OCI-LY1 (cell line): ENCODE measurements around the gene CSAG2.
"Not testable (repeated sequence)": the region's sequence is repeated elsewhere in the genome, so short reads cannot be mapped to it uniquely, and the experiment has no call there.

Experiments
- H2AFZ ChIP-seq: fragments of 200-600 bp; sonication (generic), shearing (Covaris generic); 2 replicates; pipeline ENCODE4 v1.6.0; 2014; ENCODE audit warnings: antibody characterized with exemption, mild to moderate bottlenecking, low read length
- H3F3A ChIP-seq: fragments of 200-600 bp; sonication (generic), shearing (Covaris generic); 2 replicates; pipeline ENCODE4 v1.6.0; 2014; ENCODE audit warnings: mild to moderate bottlenecking, antibody characterized with exemption, low read length, moderate library complexity; ENCODE audit not compliant: insufficient read depth
- H3K27ac ChIP-seq: fragments of 200-600 bp; sonication (generic); 2 replicates; pipeline ENCODE4 v1.5.1; 2014; ENCODE audit warnings: low read length, mixed run types, mild to moderate bottlenecking, low read depth; ENCODE audit not compliant: poor library complexity, severe bottlenecking
- H3K27me3 ChIP-seq: fragments of 200-600 bp; sonication (generic); 2 replicates; pipeline ENCODE4 v1.6.0; 2014; ENCODE audit warnings: antibody characterized with exemption, mild to moderate bottlenecking, low read length, moderate library complexity; ENCODE audit not compliant: insufficient read depth
- H3K36me3 ChIP-seq: fragments of 200-600 bp; sonication (generic); 2 replicates; pipeline ENCODE4 v1.6.1; 2014; ENCODE audit warnings: mild to moderate bottlenecking, antibody characterized with exemption, low read length, moderate library complexity, mixed read lengths; ENCODE audit not compliant: insufficient read depth
- H3K4me1 ChIP-seq: fragments of 200-600 bp; sonication (generic); 2 replicates; pipeline ENCODE4 v1.5.1; 2014; ENCODE audit warnings: mild to moderate bottlenecking, low read length, moderate library complexity; ENCODE audit not compliant: insufficient read depth, severe bottlenecking
- H3K4me2 ChIP-seq: fragments of 200-600 bp; sonication (generic), shearing (Covaris generic); 2 replicates; pipeline ENCODE4 v1.6.1; 2014; ENCODE audit warnings: low read length
- H3K4me3 ChIP-seq: fragments of 200-600 bp; sonication (generic); 2 replicates; pipeline ENCODE4 v1.5.1; 2014; ENCODE audit warnings: low read length, low read depth, mild to moderate bottlenecking, mixed read lengths; ENCODE audit not compliant: poor library complexity, severe bottlenecking
- H3K79me2 ChIP-seq: fragments of 200-600 bp; shearing (Covaris generic); 2 replicates; pipeline ENCODE4 v1.6.1; 2016; ENCODE audit warnings: mixed run types, low read length, mixed read lengths; ENCODE audit not compliant: insufficient read depth
- H3K9ac ChIP-seq: fragments of 200-600 bp; sonication (generic), shearing (Covaris generic); 2 replicates; pipeline ENCODE4 v1.6.1; 2014; ENCODE audit warnings: mild to moderate bottlenecking, low read length, mixed read lengths
- H3K9me2 ChIP-seq: fragments of 200-600 bp; sonication (generic), shearing (Covaris generic); 2 replicates; pipeline ENCODE4 v1.6.1; 2014; ENCODE audit warnings: low read depth, mild to moderate bottlenecking, low read length, mixed read lengths
- H3K9me3 ChIP-seq: fragments of 200-600 bp; shearing (Covaris generic); 2 replicates; pipeline ENCODE4 v1.6.1; 2014; ENCODE audit warnings: low read length, mixed read lengths
- H4K20me1 ChIP-seq: fragments of 200-600 bp; sonication (generic), shearing (Covaris generic); 2 replicates; pipeline ENCODE4 v1.6.0; 2016; ENCODE audit warnings: mild to moderate bottlenecking, low read length; ENCODE audit not compliant: insufficient read depth
- CTCF ChIP-seq: fragments of 200-600 bp; sonication (generic), shearing (Covaris generic); IDR thresholded peaks from 2 replicates; pipeline ENCODE4 v1.5.1; 2017; ENCODE audit warnings: mild to moderate bottlenecking, antibody characterized with exemption, low read length, moderate library complexity, mixed read lengths
- EZH2 ChIP-seq: fragments of 200-600 bp; sonication (generic), shearing (Covaris generic); IDR thresholded peaks from 2 replicates; pipeline ENCODE4 v1.8.0; 2017; ENCODE audit warnings: borderline replicate concordance, mixed run types, mild to moderate bottlenecking, antibody characterized with exemption, low read length, moderate library complexity, mixed read lengths

The CSAG2 gene

GRCh38 chrX:152709173-152709572, at the start of gene CSAG2:
Gene CSAG2, minus strand, starts transcription at chrX:152709273. Its CDS starts 161 bp downstream, at chrX:152709112.
- not testable (repeated sequence) for H3K36me3 ChIP-seq, H2AFZ ChIP-seq, H3K27ac ChIP-seq, H3K9ac ChIP-seq, H3K4me2 ChIP-seq, H3K9me3 ChIP-seq, H3F3A ChIP-seq, H3K27me3 ChIP-seq, H3K79me2 ChIP-seq, H4K20me1 ChIP-seq, H3K4me1 ChIP-seq, H3K4me3 ChIP-seq, H3K9me2 ChIP-seq

GRCh38 chrX:152754871-152755270, 45.8 kb upstream of the CSAG2 start:
- not testable (repeated sequence) for H3K9me2 ChIP-seq, H3K4me1 ChIP-seq, H3K4me3 ChIP-seq, H3K4me2 ChIP-seq, H3K36me3 ChIP-seq, H3K79me2 ChIP-seq, H3K27me3 ChIP-seq, H4K20me1 ChIP-seq, H3F3A ChIP-seq, H3K9me3 ChIP-seq, H3K27ac ChIP-seq, H2AFZ ChIP-seq, H3K9ac ChIP-seq

GRCh38 chrX:152753686-152754650, 44.9 kb upstream of the CSAG2 start, which contains the start of gene MAGEA2:
Gene MAGEA2, minus strand, starts transcription at chrX:152753842. Its CDS starts 2,479 bp downstream, at chrX:152751363.
- H3K36me3 ChIP-seq, H3K9me2 ChIP-seq, H2AFZ ChIP-seq, H3K4me1 ChIP-seq, H3K4me3 ChIP-seq, H3K27ac ChIP-seq, H3K9ac ChIP-seq, H3K4me2 ChIP-seq, H4K20me1 ChIP-seq, H3K27me3 ChIP-seq, H3K79me2 ChIP-seq, H3F3A ChIP-seq, H3K9me3 ChIP-seq: not testable (repeated sequence)

GRCh38 chrX:152738560-152738959, 29.5 kb upstream of the CSAG2 start:
- Histone ChIP-seq H3K4me2 (no peak overlapping the region), H3K79me2 (no peaks in the 10 kb centered on the region), H3K27me3 (no peaks in the 10 kb centered on the region), H3K9me3 (no peaks in the 10 kb centered on the region), H3K9me2 (no peaks in the 10 kb centered on the region), H3F3A (no peaks in the 10 kb centered on the region), H3K4me1 (no peaks in the 10 kb centered on the region), H4K20me1 (no peaks in the 10 kb centered on the region), H3K36me3 (no peaks in the 10 kb centered on the region), H3K9ac (no peak overlapping the region), H3K27ac (no peak overlapping the region), H3K4me3 (no peak overlapping the region), H2AFZ (no peak overlapping the region)
- TF ChIP-seq CTCF (no peak), EZH2 (no peak)

GRCh38 chrX:152736528-152736927, 27.5 kb upstream of the CSAG2 start:
- not testable (repeated sequence) for H3K79me2 ChIP-seq, H3F3A ChIP-seq, H3K36me3 ChIP-seq, H3K9ac ChIP-seq, H2AFZ ChIP-seq, H3K27me3 ChIP-seq, H3K4me2 ChIP-seq, H4K20me1 ChIP-seq, H3K9me3 ChIP-seq, H3K4me3 ChIP-seq, H3K27ac ChIP-seq, H3K4me1 ChIP-seq, H3K9me2 ChIP-seq
